Right hindlimb (tissue), 1 donor: ENCODE results near the gene ELOVL6.

Source experiments
- DNase-seq: peaks from one replicate; pipeline ENCODE4 v3.0.0-alpha.2; 2018

ELOVL6 gene

GRCh38 chr4:110014233-110014632, 184.2 kb downstream of the ELOVL6 start:
- DNase-seq: no peak

GRCh38 chr4:110012917-110013316, 185.5 kb downstream of the ELOVL6 start:
- no peak for DNase-seq

GRCh38 chr4:110010797-110011196, 187.6 kb downstream of the ELOVL6 start:
- no peak for DNase-seq

GRCh38 chr4:110009550-110009949, 188.9 kb downstream of the ELOVL6 start:
- DNase-seq: no peak

- DNase-seq: no peak
Measured at GRCh38 chr4:110008540-110008939, 189.9 kb downstream of the ELOVL6 start.

GRCh38 chr4:110007217-110007616, 191.2 kb downstream of the ELOVL6 start:
- no peak for DNase-seq

GRCh38 chr4:110005461-110006056, 192.9 kb downstream of the ELOVL6 start:
- no peak for DNase-seq

- peak; percentile 37 for DNase-seq
Measured at GRCh38 chr4:110004556-110004955, 193.9 kb downstream of the ELOVL6 start.

GRCh38 chr4:110003401-110004187, 194.8 kb downstream of the ELOVL6 start:
- no peak for DNase-seq

- DNase-seq: no peak
Measured at GRCh38 chr4:110002326-110002725, 196.1 kb downstream of the ELOVL6 start.

GRCh38 chr4:109999585-109999912, 198.9 kb downstream of the ELOVL6 start:
- no peak for DNase-seq

GRCh38 chr4:109998867-109999584, 199.4 kb downstream of the ELOVL6 start:
- DNase-seq: no peak

- no peak for DNase-seq
Measured at GRCh38 chr4:109996526-109996925, 201.9 kb downstream of the ELOVL6 start.
